Measurements from ENCODE around the gene FLG.
"Not testable (repeated sequence)": the region's sequence is repeated elsewhere in the genome, so short reads cannot be mapped to it uniquely, and the experiment has no call there.

DNA sequence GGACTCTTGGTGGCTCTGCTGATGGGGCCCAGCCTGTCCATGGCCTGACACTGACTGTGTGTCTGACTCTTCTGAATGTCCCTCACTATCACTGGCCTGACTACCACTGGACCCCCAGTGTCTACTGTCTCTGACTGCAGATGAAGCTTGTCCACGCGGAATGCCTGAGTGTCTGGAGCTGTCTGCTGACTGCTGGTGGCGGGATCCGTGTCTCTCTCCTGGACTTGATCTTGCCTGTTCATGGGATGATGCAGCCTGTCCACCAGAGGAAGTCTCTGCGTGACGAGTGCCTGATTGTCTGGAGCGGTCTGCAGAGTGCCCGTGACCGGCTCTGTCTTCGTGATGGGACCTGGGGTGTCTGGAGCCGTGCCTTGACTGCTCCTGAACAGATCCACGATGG, 20.3 kb downstream of the FLG start:
- TF ChIP-seq POLR2AphosphoS5 (IDR thresholded peaks at IDR 0.05; ENCODE audit: low read depth); REST (IDR thresholded peaks at IDR 0.05; ENCODE audit: insufficient replicate concordance, low read depth); GABPA (IDR thresholded peaks at IDR 0.05; ENCODE audit: low read depth); CTCF (IDR thresholded peaks at IDR 0.05; ENCODE audit: insufficient read depth, low read length): not testable (repeated sequence)

All from HL-60 (cell line).